GF-D8 (cell line): ENCODE measurements around the gene TMEM178B.
"Not testable (repeated sequence)": the region's sequence is repeated elsewhere in the genome, so short reads cannot be mapped to it uniquely, and the experiment has no call there.

Source experiments
- DNase-seq: peaks from one replicate; lab custom pipeline; 2025; lab: John Stamatoyannopoulos, UW

Gene TMEM178B

GRCh38 chr7:141390339-141390738 lies 316.5 kb downstream of the TMEM178B start:
- no peak for DNase-seq

- DNase-seq = no peak
These were observed 319.2 kb downstream of the TMEM178B start for GRCh38 chr7:141393056-141393455.

- no peak for DNase-seq
These were observed 323.6 kb downstream of the TMEM178B start for GRCh38 chr7:141397236-141398163.

GRCh38 chr7:141400356-141400755 lies 326.5 kb downstream of the TMEM178B start:
- no peak for DNase-seq

- no peak for DNase-seq
These were observed 328.6 kb downstream of the TMEM178B start for GRCh38 chr7:141402277-141402996.

- DNase-seq = not testable (repeated sequence)
These were observed 330.0 kb downstream of the TMEM178B start for GRCh38 chr7:141403846-141404245.

- no peak for DNase-seq
These were observed 332.5 kb downstream of the TMEM178B start for GRCh38 chr7:141406347-141406746.

- no peak for DNase-seq
These were observed 334.0 kb downstream of the TMEM178B start for GRCh38 chr7:141407893-141408292.

- DNase-seq = no peak
These were observed 334.6 kb downstream of the TMEM178B start for GRCh38 chr7:141408440-141408839.

- DNase-seq = no peak
These were observed 335.4 kb downstream of the TMEM178B start for GRCh38 chr7:141409219-141409618.

GRCh38 chr7:141409801-141410329 lies 336.0 kb downstream of the TMEM178B start:
- no peak for DNase-seq

- no peak for DNase-seq
These were observed 336.6 kb downstream of the TMEM178B start for GRCh38 chr7:141410353-141411000.

GRCh38 chr7:141411133-141411532 lies 337.3 kb downstream of the TMEM178B start:
- DNase-seq = no peak

- no peak for DNase-seq
These were observed 342.1 kb downstream of the TMEM178B start for GRCh38 chr7:141415999-141416398.

- DNase-seq = no peak
These were observed 342.9 kb downstream of the TMEM178B start for GRCh38 chr7:141416650-141417270.

- no peak for DNase-seq
These were observed 343.6 kb downstream of the TMEM178B start for GRCh38 chr7:141417506-141417905.

- no peak for DNase-seq
These were observed 344.2 kb downstream of the TMEM178B start for GRCh38 chr7:141418066-141418465.

- no peak for DNase-seq
These were observed 347.4 kb downstream of the TMEM178B start for GRCh38 chr7:141421306-141421705.

- no peak for DNase-seq
These were observed 353.3 kb downstream of the TMEM178B start for GRCh38 chr7:141427134-141427533.

GRCh38 chr7:141430455-141431139 lies 356.7 kb downstream of the TMEM178B start:
- no peak for DNase-seq

- DNase-seq = no peak
These were observed 357.2 kb downstream of the TMEM178B start for GRCh38 chr7:141431140-141431479.
